Left hindlimb (tissue), 1 donor: ENCODE results near the gene CDHR3.

ENCODE experiments used
- DNase-seq: peaks from one replicate; pipeline ENCODE4 v3.0.0-alpha.2; 2018

Gene CDHR3

GRCh38 chr7:106031300-106032035 is 68.4 kb downstream of the CDHR3 start:
- DNase-seq, result no peak

- no peak for DNase-seq
These were observed 69.2 kb downstream of the CDHR3 start for GRCh38 chr7:106032295-106032694.

- no peak for DNase-seq
These were observed 70.7 kb downstream of the CDHR3 start for GRCh38 chr7:106033735-106034134.

- no peak for DNase-seq
These were observed 71.3 kb downstream of the CDHR3 start for GRCh38 chr7:106034383-106034782.

GRCh38 chr7:106035568-106035967 is 72.5 kb downstream of the CDHR3 start:
- no peak for DNase-seq

- DNase-seq, result no peak
These were observed 72.9 kb downstream of the CDHR3 start for GRCh38 chr7:106036004-106036403.

- DNase-seq, result no peak
These were observed 74.6 kb downstream of the CDHR3 start for GRCh38 chr7:106037489-106038176.

GRCh38 chr7:106038289-106038688 is 75.2 kb downstream of the CDHR3 start:
- DNase-seq, result no peak

- no peak for DNase-seq
These were observed 75.9 kb downstream of the CDHR3 start for GRCh38 chr7:106038916-106039315.

GRCh38 chr7:106039486-106040060 is 76.5 kb downstream of the CDHR3 start:
- DNase-seq, result no peak

- DNase-seq, result no peak
These were observed 78.2 kb downstream of the CDHR3 start for GRCh38 chr7:106041140-106041717.

- no peak for DNase-seq
These were observed 79.1 kb downstream of the CDHR3 start for GRCh38 chr7:106042196-106042611.

GRCh38 chr7:106045139-106045538 is 82.1 kb downstream of the CDHR3 start:
- DNase-seq, result no peak

GRCh38 chr7:106045586-106045985 is 82.5 kb downstream of the CDHR3 start:
- no peak for DNase-seq

GRCh38 chr7:106047184-106047583 is 84.1 kb downstream of the CDHR3 start:
- no peak for DNase-seq

- no peak for DNase-seq
These were observed 85.0 kb downstream of the CDHR3 start for GRCh38 chr7:106047818-106048705.

GRCh38 chr7:106048706-106049020 is 85.6 kb downstream of the CDHR3 start:
- no peak for DNase-seq

GRCh38 chr7:106049139-106049752 is 86.2 kb downstream of the CDHR3 start:
- no peak for DNase-seq

GRCh38 chr7:106050002-106050745 is 87.1 kb downstream of the CDHR3 start:
- DNase-seq, result no peak

GRCh38 chr7:106050746-106051117 is 87.7 kb downstream of the CDHR3 start:
- no peak for DNase-seq

GRCh38 chr7:106052681-106053080 is 89.6 kb downstream of the CDHR3 start:
- DNase-seq, result no peak

- DNase-seq, result no peak
These were observed 90.0 kb downstream of the CDHR3 start for GRCh38 chr7:106053109-106053508.
